SK-N-MC (cell line): ENCODE data around the gene CAB39L.

ENCODE experiments used
- EZH2 ChIP-seq: fragments of 200-600 bp; sonication (generic); IDR thresholded peaks from one replicate; pipeline ENCODE4 v1.6.1; 2017; ENCODE audit warnings: antibody characterized with exemption
- POLR2AphosphoS5 ChIP-seq: IDR thresholded peaks from 2 replicates; pipeline ENCODE4 v1.6.1; 2012; ENCODE audit warnings: mild to moderate bottlenecking, low read depth, low read length, borderline replicate concordance

DNA sequence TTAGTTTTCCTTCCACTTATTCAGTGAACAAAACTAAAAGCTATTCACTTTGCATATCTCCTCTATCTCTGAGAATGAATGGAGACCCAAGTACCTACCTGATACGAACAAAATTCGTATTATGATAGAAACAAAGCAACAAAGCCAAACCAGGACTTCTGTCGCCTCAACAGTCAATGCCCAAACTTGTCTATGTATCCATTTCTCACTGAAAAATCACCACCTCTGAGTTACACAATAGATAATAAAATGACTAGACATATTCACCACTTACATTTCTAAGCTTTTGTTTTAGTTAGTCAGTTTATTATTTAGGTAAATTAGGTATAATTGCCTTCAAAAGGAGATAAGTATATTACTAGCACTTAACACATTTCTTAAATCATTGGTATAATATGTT lies 67.7 kb downstream of the CAB39L start:
- no peak for TF ChIP-seq EZH2
- TF ChIP-seq POLR2AphosphoS5, result no peak
